Left renal pelvis (tissue), 4 donors: Measurements from ENCODE around the gene SMYD3. TPM values are rescaled to one million over a fixed set of nuclear protein-coding genes. Genes with fewer than 3 reads are reported as not detected.
"Not testable (repeated sequence)": the region's sequence is repeated elsewhere in the genome, so short reads cannot be mapped to it uniquely, and the experiment has no call there.

Experiments used
- DNase-seq, 4 donors: peaks; one replicate each; pipeline ENCODE4 v3.0.0-alpha.2; 2013; ENCODE audit warnings: low read depth in 4 of 4, low spot score in 3 of 4
- polyA plus RNA-seq, 4 donors: library from polyadenylated mRNA; unstranded; fragments of 120-200 nt; gene quantifications; one replicate each; pipeline ENCODE4 v1.2.1, GENCODE V29; 2013; ENCODE audit not compliant: insufficient read length in 4 of 4

The SMYD3 gene
- polyA plus RNA-seq, 4 donors = 13.6 to 30.5 (median 25.7) TPM

DNA sequence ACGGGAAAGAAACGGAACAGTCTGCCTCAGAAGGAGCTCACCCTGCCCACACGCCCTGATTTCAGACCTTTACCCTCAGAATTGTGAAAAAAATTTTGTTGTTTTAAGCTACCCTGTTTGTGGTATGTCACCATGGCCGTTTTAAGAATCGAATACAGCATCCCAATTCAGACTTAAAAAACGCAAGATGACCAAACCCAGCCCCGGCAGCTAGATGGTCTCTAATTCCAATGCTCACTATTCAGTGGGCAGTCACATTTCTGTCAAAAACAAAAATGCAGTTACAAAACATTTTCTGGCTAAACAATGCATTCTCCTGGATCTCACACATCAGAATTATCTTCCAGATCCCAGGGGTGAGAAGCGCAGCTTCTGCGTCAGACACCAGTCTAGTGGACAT is 527.5 kb downstream of the SMYD3 start:
- DNase-seq = no peak

GRCh38 chr1:245978915-245979314 is 528.2 kb downstream of the SMYD3 start:
- DNase-seq = no peak

DNA sequence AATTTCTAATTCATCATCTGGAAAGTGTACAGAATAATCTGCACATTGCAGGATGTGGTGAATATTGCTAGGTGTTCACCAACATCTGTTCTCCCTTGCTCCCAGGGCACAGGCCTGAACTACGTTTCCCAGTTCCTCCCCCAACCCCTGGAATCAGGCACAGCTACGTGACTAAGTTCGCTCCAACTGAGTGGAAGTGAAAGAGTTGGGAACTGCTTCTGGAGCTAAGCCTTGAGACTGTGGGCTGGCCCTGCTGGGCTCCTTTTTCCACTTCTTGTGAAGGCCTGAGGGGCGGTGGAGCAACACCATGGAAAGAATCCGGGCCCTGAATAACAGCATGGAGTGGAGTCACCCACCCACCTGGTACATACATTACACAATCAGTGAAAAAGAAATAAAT is 534.6 kb downstream of the SMYD3 start:
- DNase-seq = no peak

DNA sequence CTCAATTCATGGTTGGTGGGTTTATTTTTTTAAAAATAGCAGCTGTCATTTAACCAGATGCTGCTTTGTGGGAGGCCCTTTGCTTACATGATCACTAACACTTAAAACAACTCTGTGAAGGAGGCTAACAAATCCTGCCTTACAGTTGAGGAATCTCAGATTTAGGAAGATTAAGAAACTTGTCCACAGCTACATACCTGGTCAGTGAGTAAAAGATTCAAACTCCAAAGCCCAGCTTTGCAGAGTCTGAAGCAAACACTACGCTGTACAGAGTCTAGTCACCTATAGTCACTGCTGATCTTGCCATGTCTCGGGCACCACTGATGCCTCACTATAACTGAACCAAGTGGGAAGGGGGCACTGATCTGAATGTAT is 535.4 kb downstream of the SMYD3 start:
- DNase-seq = no peak

- not testable (repeated sequence) for DNase-seq
Observed at GRCh38 chr1:245971076-245971710, 535.9 kb downstream of the SMYD3 start.

GRCh38 chr1:245969283-245969682 is 537.8 kb downstream of the SMYD3 start:
- DNase-seq = no peak

DNA sequence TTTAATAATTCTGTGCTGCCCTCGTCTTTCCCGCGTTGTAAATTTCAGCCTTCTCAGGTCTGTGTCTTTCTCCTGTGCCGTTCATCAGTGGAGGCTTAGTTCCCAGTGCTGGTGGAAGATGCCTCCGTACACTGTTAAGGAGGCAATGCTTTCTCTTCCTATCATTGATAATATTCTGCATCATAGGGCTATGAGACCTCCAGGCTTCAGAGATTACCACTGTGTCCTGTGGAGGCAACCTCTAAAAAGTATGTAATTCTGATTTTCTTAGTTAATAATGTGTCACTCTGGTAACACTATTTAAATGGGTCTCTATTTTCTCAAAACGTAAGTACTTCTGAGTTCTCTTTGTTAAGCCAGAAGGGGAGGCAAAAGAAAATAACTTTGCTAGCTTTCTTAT is 538.3 kb downstream of the SMYD3 start:
- no peak for DNase-seq

- no peak for DNase-seq
Observed at GRCh38 chr1:245965398-245965797, 541.7 kb downstream of the SMYD3 start.

- DNase-seq = no peak
Observed at GRCh38 chr1:245963649-245964048, 543.4 kb downstream of the SMYD3 start.

DNA sequence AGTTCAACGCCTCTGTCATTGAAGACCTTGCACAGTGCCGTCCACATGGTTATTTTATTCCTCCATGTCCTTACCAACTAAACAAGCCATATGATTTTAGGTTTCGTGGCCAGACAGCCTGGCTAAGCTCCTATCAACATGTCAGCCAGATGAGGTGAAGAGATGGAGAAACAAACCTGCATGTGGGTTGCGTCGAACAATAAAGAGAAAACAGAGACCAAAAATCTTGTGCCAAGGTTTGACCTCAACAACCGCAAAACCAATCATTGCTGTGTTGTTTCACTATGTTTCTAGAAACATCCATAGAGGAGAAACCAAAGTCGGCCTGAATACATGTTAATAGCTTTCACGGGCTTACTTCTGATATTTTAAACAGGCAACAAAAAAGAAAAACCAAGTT is 544.6 kb downstream of the SMYD3 start:
- no peak for DNase-seq

DNA sequence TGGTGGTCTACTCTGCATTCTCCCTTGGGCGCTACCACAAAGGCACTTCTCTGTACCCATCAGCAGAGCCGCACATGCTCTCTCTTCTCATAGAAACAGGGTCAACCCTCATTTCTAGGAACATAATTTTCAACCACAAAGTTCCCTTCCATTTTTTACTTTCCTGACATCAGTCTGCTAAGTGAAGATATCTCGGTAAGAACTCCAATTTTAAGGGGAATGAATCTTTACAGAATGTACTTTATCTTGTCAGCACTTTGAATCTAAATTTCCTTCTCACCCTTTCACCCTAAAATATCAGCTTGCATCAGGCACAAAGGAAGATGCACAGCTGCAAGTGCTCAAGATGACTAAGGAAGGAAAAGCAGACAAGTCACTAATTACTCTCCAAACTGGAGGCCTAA is 545.9 kb downstream of the SMYD3 start:
- no peak for DNase-seq

GRCh38 chr1:245960171-245960570 is 546.9 kb downstream of the SMYD3 start:
- no peak for DNase-seq

DNA sequence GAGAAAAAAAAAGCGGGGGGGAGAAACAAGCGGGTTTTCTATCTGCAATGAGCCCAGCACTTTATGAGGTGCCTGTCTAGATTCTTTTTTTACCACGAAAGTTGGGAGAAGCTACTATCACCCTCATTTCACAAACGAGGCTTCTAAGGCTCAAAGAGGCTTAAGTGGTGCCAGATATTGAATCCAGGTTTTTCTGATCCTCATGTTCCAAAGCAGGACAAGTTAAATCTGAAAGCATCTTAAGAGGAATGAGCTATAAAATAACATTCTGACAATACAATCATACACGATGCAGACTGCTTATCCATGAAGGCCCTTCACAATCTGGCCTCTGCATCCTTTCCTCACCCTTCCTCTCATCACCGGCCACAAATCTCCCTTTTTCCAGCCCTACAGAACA is 549.1 kb downstream of the SMYD3 start:
- no peak for DNase-seq

DNA sequence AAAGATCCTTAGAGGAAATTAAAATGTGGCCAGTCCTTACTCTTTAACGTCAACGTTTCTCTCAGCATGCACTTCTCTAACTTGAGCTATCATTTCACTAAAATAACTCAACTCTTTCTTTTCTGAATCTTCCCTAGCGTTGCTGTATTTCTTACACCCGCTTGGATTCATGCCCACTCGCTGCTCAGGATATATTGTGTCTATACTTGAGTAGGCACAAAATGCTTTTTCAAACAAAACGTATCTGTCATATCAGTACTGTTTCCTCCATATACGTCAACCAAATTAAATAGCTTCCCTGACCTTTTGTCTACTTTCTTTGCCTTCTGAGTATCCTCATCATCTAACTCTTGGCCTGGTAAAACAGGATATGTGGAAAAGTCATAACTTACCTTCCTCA is 549.7 kb downstream of the SMYD3 start:
- DNase-seq = no peak

- DNase-seq = no peak
Observed at GRCh38 chr1:245956225-245956624, 550.9 kb downstream of the SMYD3 start.

DNA sequence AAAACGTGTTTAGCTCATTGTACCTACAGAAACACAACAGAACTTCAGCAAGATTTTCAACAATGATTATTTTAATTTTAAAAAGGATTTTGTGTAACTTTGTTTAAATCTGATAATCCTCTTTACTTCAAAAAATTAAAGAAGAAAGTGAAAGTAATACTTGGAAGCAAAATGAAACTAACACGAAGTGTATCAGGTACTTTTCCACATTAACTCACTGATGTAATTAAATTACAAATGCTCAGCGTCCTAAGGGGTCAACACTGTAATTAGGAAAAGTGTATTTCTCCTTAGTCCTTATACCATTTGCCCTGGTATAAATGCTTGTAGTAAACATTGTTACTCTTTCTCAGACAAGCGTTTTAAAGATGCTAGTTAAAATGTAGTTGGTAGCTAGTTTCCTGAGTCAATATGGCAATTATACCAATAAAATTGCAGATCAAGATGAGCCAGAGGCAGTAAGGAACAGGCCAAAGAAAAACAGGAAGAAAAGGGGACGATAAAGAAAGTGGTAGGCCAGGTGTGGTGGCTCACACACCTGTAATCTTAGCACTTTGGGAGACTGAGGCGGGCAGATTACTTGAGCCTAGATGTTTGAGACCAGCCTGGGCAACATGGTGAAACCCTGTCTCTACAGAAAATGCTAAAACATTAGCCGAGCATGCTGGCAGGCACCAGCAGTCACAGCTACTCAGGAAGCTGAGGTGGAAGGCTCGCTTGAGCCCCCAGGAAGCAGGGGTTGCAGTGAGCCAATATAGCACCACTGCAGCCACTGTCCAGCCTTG is 553.0 kb downstream of the SMYD3 start:
- no peak for DNase-seq

DNA sequence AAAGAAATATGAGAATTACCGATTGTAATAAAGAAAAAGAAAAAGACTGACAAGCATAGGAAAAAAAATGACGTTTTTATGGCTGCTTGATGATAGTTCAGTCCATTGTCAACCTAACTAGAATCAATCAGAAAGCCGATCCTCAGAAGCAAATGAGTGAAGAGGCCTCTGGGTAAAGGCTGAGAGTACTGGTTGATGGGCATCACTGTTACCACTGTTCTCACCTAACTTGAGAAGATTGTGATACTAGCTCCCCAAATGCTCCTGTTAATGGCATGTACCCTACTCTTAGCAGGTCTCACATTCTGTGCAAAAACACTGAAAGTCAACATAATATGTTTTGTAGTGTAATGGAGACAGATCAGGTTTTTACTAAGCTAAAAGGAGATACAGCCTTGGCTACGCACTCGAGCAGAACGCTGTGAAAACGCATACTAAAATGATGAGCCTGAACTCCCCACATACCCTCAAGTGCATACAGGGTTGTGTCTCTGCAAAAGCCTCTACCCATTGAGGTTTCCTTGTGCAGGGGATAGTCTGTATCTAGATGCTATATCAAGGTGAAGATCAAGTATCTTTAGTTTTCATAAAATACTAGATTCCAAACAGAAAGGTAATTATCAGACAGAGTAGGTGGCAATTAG is 554.6 kb downstream of the SMYD3 start:
- DNase-seq = no peak

DNA sequence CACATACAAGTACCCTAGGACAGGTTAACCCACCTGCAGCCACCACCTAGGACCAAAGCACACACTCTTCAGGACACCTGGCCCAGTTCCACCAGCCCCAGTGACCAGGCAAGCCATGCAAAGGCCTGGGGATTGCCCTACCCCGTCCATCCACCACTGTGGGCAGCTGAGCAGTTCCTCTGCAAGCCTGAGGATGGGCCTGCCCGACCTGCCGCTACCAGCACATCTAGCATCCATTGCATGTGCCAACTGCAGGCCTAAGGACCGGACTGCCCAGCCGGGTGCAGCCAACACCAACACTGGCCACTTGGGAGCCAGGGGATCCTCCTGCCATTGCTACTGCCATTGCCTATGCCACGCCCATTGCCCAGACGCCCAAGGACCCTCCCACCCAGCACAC is 558.3 kb downstream of the SMYD3 start:
- DNase-seq = no peak

GRCh38 chr1:245946905-245947304 is 560.2 kb downstream of the SMYD3 start:
- no peak for DNase-seq

DNA sequence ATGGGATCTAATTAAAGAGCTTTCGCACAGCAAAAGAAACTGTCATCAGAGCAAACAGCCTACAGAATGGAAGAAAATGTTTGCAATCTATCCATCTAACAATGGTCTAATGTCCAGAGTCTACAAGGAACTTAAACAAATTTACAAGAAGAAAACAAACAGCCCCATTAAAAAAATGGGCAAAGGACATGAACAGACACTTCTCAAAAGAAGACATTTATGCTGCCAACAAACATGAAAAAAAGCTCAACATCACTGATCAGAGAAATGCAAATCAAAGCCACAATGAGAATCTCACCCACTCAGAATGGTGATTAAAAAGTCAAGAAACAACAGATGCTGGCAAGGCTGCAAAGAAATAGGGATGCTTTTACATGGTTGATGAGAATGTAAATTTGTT is 561.9 kb downstream of the SMYD3 start:
- DNase-seq = not testable (repeated sequence)

- no peak for DNase-seq
Observed at GRCh38 chr1:245942856-245943255, 564.2 kb downstream of the SMYD3 start.

- DNase-seq = not testable (repeated sequence)
Observed at GRCh38 chr1:245941771-245942170, 565.3 kb downstream of the SMYD3 start.
